NCI-H1417 treated with DMSO at 0.1 percent for 48 hours (cell line): ENCODE data around the gene CSGALNACT2.
"Not testable (repeated sequence)": the region's sequence is repeated elsewhere in the genome, so short reads cannot be mapped to it uniquely, and the experiment has no call there.

ENCODE experiments used
- DNase-seq: peaks from one replicate; lab custom pipeline; 2025; lab: John Stamatoyannopoulos, UW

CSGALNACT2 gene

DNA sequence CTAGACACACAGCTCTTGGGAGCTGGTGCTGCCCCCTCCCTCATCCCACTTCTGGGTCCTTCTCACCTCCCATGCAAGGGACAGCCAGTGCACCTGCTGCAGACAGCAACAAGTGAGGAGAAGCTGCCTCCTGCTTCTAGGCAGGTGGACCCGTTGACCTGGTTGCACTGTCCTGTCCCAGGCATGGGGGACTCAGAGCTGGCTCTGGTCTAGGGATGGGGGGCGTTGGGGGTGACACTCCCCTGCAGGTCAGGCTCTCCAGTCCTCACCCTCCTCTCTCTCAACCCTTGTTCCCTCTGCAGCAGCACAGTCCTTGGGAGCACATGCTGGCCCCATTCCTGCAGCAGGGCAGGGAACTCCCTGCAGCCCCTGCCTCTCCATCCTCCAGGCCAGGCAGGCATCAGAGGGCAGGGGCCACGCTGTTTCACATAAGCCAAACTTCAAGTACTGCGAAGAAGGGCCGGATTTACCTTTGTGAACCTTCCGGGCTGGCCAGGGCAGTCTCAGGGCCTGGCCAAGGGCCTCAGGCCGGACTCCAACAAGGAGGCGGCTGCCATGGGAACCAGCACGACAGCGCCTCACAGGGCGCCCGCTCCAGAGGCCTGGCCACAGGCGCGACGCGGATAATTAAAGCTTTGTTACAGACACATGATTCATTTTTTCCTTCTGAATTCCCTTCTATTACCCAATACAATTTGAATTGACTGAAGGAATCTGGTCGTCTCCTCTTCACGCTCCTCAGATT lies 80.1 kb downstream of the CSGALNACT2 start:
- DNase-seq = no peak

- DNase-seq = no peak
Measured at GRCh38 chr10:43218951-43219837, 80.9 kb downstream of the CSGALNACT2 start.

GRCh38 chr10:43219848-43220247 lies 81.6 kb downstream of the CSGALNACT2 start:
- DNase-seq = no peak

DNA sequence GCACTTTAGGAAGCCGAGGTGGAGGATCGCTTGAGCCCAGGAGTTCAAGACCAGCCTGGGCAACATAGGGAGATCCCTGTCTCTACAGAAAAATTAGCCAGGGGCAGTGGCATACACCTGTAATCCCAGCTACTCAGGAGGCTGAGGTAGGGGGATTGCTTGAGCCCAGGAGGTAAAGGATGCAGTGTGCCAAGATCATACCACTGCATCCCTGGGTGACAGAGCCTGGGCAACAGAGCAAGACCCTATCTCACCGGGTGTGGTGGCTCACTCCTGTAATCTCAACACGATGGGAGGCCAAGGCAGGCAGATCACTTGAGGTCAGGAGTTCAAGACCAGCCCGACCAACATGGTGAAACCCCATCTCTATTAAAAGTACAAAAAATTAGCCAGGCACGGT lies 82.0 kb downstream of the CSGALNACT2 start:
- DNase-seq = not testable (repeated sequence)

DNA sequence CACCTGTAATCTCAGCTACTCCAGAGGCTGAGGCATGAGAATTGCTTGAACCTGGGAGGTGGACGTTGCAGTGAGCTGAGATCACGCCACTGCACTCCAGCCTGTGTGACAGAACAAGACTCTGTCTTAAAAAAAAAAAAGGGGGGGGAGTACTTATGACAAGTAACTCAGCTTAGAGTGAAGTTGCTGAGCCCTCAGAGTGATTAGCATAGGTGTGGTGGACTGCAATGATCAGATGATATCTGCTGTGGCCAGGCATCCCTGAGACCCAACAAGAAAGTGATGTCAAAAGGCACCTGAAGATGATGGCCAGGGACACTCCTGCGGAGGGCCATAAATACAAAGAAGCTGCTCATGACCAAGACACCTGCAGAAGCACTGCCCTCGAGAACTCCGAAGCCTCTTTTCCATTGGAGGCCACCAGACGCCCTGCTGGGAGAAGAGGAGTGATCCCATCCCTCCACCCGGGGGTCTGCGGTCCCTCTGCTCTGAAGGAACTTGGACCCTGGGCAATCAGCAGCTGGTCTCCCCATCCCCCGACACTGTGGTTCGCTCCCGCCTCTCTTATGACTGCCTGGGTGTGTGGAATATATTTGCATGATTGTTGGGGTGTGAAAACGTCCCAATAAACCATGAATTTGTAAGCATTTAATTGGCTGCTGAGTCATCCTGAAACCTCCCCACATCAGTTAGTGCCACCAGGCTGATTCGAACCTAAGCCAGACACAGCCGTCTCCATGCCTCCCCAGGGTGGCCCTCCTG lies 82.6 kb downstream of the CSGALNACT2 start:
- no peak for DNase-seq

- no peak for DNase-seq
Measured at GRCh38 chr10:43221419-43222209, 83.4 kb downstream of the CSGALNACT2 start.

DNA sequence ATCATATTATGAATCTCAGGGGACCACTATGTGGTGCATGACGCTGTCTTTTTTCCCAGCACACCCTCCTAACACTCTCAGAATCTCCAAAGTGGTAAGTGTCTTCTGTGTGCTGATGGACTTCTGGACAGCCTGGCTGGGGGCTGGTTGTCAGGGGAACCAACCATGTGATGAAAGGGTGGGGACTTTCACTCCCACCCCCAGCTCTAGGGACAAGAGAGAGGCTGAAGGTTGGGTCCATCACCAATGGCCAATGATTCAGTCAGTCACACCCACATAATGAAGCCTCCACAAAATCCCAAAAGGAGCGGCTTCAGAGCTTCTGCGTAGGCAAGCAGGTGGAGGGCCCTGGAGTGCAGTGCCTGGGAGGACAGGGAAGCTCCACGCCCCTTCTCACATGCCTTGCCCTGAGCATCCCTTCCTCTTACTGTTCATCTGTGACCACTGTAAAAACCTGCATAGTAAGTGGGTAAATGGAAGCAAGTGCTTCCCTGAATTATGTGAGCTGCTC lies 84.0 kb downstream of the CSGALNACT2 start:
- no peak for DNase-seq

GRCh38 chr10:43223056-43223455 lies 84.8 kb downstream of the CSGALNACT2 start:
- no peak for DNase-seq

DNA sequence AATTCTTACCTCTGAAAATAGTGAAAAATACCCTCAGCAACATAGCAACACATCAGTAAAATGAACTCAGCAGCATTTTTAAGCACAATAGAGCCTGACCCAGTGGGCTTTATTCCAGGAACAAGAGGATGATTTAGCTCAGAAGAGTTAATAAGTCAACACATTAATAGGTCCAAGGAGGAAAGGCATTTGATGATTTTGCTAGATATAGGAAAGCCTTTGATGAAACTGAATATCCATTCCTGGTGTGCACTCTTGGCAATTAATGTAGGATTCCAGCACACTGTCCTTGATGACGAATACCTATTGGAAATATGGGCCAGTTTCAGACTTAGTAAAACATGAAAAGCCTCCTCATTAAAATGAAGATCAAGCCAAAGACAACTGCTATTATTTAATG lies 86.1 kb downstream of the CSGALNACT2 start:
- DNase-seq = no peak

DNA sequence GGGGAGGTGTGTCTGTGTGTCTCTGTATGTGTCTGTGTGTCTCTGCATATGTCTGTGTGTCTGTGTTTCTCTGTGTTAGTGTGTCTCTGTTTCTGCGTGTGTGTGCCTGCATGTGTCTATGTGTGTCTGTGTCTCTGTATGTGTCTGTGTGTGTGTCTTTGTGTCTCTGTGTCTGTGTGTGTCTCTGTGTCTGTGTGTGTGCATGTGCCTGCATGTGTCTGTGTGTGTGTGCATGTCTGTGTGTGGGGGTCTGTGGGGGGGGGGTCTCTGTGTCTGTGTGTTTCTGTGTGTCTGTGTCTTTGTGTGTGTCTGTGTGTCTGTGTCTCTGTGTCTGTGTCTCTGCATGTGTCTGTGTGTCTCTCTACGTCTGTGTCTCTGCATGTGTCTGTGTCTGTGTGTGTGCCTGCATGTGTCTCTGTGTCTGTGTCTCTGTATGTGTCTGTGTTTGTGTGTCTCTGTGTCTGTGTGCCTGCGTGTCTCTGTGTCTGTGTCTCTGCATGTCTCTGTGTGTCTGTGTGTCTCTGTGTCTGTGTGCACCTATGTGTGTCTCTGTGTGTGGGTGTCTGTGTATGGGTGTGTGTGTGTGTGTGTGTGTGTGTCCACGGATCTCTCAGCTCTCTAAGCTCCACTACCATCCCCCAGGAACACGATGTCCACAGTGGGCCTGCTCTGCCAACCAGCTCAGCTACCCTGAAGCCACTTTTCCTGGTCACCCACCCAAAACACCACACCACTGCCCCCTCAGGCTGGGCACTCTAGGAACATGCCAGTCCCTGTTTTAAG lies 87.0 kb downstream of the CSGALNACT2 start:
- no peak for DNase-seq

DNA sequence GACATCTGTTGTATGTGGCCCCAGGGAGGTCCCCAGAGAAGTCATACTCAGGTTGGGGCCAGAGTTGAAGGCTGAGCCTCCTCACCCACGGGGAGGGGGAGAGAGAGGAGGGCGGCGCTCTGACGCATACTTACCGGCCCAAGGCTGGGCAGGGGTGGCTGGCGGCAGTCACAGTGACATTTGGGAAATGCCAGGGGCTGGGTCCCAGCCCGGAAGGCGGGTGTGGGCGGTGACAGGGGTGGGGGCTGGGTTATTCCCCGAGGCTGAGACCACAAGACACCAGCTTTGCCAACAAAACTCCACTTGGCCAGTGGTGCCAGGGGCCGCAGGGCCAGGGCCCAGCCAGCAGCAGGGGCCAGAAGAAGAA lies 87.5 kb downstream of the CSGALNACT2 start:
- no peak for DNase-seq

DNA sequence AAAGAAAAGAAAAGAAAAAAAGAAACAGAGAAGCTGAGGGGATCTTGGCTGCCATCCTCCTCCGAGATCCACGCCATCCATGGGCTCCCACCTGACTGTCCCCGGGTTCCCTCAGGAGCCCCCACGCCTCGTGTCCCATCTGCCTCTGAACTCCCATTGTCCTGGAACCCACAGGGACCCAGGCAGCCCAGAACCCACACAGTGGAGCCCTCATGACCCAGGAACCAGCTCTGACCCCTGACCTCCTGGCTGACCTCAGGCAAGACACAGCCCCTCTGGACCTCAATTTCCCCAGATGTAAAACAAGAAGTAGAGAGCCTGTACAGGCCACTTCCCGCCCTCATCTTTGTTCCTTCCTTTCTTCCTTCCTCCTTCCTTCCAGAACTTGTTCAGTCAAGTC lies 88.2 kb downstream of the CSGALNACT2 start:
- no peak for DNase-seq

- no peak for DNase-seq
Measured at GRCh38 chr10:43226851-43227845, 88.9 kb downstream of the CSGALNACT2 start.

DNA sequence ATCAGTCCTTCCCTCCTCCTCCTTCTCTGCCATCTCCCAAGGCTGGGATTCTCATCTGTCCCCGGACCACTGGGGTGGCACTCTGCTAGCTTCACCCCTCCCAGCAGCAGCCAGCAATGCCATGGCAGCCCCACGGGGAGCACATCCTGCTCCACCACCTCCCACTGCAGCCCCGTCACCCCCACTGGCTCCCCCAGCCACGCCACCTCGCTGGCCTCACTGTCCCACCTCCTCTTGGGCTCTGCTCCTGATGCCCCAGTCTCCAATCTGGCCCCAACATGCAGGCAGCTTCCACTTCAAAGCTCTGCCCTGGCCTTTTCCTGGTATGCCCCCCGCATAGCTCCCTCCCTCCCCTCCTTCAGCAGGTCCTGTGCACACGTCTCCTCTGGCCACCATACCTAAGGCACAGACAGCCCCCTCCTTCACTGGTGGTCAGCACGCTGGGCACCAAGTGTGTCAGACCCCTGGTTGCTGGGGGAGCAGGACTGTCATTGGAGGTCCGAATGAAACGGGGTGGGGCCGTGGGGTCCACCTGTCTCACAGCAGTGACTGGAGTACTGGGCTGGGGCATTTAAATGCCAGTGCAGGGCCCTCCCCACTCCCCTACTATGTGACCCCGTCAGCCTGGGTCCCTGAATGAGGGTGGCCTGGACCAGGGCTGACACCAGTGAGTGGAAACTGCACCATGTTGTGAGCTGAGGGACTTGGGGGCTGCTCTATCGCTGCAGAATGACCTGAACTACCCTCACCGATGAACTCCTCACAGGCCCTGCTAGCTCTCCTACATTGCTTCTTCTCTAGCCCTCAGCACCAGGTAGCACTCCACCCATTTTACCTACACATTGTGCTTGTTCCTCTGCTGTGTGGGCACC lies 89.9 kb downstream of the CSGALNACT2 start:
- no peak for DNase-seq

- DNase-seq = no peak
Measured at GRCh38 chr10:43228783-43229207, 90.5 kb downstream of the CSGALNACT2 start.

- no peak for DNase-seq
Measured at GRCh38 chr10:43229208-43230061, 91.2 kb downstream of the CSGALNACT2 start.

GRCh38 chr10:43230101-43230908 lies 92.1 kb downstream of the CSGALNACT2 start:
- no peak for DNase-seq
